ENCODE data around the gene AUTS2. TPM values are rescaled to one million over a fixed set of nuclear protein-coding genes. Genes with fewer than 3 reads are reported as not detected.

The AUTS2 gene
- total and polyA plus RNA-seq, 4 donors: 4.9 to 24.4 (median 7.0) TPM

GRCh38 chr7:69860486-69860885 is 262.2 kb downstream of the AUTS2 start:
- Histone ChIP-seq H3K27ac (ENCODE audit: low read depth in 1 of 2, low read length in 2 of 2) (no peak overlapping the region), H3K36me3 (ENCODE audit: control insufficient read depth in 4 of 4, insufficient read depth in 3 of 4, low read depth in 1 of 4, low read length in 3 of 4) (no peaks in the 10 kb centered on the region), H3K27me3 (ENCODE audit: control insufficient read depth in 4 of 4, insufficient read depth in 4 of 4, low read length in 3 of 4) (peaks cover 0 to 4% (median 0%) of the 10 kb centered on the region in 4 donors), H3K4me3 (ENCODE audit: low read depth in 1 of 3, low read length in 3 of 3) (no peak overlapping the region), H3K4me1 (ENCODE audit: control insufficient read depth in 4 of 4, insufficient read depth in 4 of 4, low read length in 3 of 4) (no peaks in the 10 kb centered on the region), H3K9ac (ENCODE audit: low read depth in 1 of 2, low read length in 2 of 2) (no peak overlapping the region), H3K9me3 (ENCODE audit: control insufficient read depth in 4 of 4, low read length in 3 of 4) (no peaks in the 10 kb centered on the region)
- 93% methylated on average over 3 of the region's 3 CpGs for WGBS
- TF ChIP-seq FOXA2 (IDR thresholded peaks at IDR 0.05): no peak
- no peak for TF ChIP-seq EGR1 (IDR thresholded peaks at IDR 0.05; ENCODE audit: low read depth in 2 of 2)
- no peak for TF ChIP-seq RXRA (IDR thresholded peaks at IDR 0.05)
- TF ChIP-seq REST (IDR thresholded peaks at IDR 0.05): no peak
- no peak for TF ChIP-seq RAD21 (IDR thresholded peaks at IDR 0.05)
- no peak for TF ChIP-seq ZBTB33 (IDR thresholded peaks at IDR 0.05)
- no peak for TF ChIP-seq HNF4A (conservative IDR thresholded peaks at IDR 0.05)
- TF ChIP-seq FOXA1 (IDR thresholded peaks at IDR 0.05): no peak
- TF ChIP-seq HNF4G (IDR thresholded peaks at IDR 0.05): no peak
- no peak for TF ChIP-seq TAF1 (conservative IDR thresholded peaks at IDR 0.05)
- TF ChIP-seq YY1 (IDR thresholded peaks at IDR 0.05): no peak
- TF ChIP-seq NR2F2 (IDR thresholded peaks at IDR 0.05): no peak
- TF ChIP-seq GABPA (IDR thresholded peaks at IDR 0.05 in 1 of 2, conservative IDR thresholded peaks at IDR 0.05 in 1 of 2): no peak
- no peak for TF ChIP-seq ATF3 (IDR thresholded peaks at IDR 0.05)
- TF ChIP-seq, protein P1, sequence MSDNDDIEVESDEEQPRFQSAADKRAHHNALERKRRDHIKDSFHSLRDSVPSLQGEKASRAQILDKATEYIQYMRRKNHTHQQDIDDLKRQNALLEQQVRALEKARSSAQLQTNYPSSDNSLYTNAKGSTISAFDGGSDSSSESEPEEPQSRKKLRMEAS (IDR thresholded peaks at IDR 0.05): no peak
- TF ChIP-seq, protein P2, sequence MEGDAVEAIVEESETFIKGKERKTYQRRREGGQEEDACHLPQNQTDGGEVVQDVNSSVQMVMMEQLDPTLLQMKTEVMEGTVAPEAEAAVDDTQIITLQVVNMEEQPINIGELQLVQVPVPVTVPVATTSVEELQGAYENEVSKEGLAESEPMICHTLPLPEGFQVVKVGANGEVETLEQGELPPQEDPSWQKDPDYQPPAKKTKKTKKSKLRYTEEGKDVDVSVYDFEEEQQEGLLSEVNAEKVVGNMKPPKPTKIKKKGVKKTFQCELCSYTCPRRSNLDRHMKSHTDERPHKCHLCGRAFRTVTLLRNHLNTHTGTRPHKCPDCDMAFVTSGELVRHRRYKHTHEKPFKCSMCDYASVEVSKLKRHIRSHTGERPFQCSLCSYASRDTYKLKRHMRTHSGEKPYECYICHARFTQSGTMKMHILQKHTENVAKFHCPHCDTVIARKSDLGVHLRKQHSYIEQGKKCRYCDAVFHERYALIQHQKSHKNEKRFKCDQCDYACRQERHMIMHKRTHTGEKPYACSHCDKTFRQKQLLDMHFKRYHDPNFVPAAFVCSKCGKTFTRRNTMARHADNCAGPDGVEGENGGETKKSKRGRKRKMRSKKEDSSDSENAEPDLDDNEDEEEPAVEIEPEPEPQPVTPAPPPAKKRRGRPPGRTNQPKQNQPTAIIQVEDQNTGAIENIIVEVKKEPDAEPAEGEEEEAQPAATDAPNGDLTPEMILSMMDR (IDR thresholded peaks at IDR 0.05; ENCODE audit: low read depth, low read length, missing input control): no peak
- no peak for TF ChIP-seq SP1 (IDR thresholded peaks at IDR 0.05)
- TF ChIP-seq JUND (IDR thresholded peaks at IDR 0.05): no peak
- DNase-seq (ENCODE audit: low spot score): no peak
